Activated T-helper 17 cell treated with anti-CD3 and anti-CD28 coated beads, Interleukin-2, amount 50 U/mL, for 72 hours (primary cell): ENCODE results near the gene KRT3. TPM values are rescaled to one million over a fixed set of nuclear protein-coding genes. Genes with fewer than 3 reads are reported as not detected.

Experiments used
- ATAC-seq: fragments of 150-1000 bp; cut with Tn5 transposase; replicated peaks from 2 replicates; pipeline ENCODE4 v1.10.0; 2021; ENCODE audit warnings: mild to moderate bottlenecking, moderate library complexity
- H3K27ac Mint-ChIP-seq: one replicate; pipeline ENCODE4 v1.8.0; 2022; ENCODE audit warnings: mixed read lengths
- H3K27me3 Mint-ChIP-seq: one replicate; pipeline ENCODE4 v1.8.0; 2022; ENCODE audit warnings: mixed read lengths
- H3K36me3 Mint-ChIP-seq: one replicate; pipeline ENCODE4 v1.8.0; 2022; ENCODE audit warnings: low read depth, mild to moderate bottlenecking, mixed read lengths
- H3K4me1 Mint-ChIP-seq: one replicate; pipeline ENCODE4 v1.8.0; 2022; ENCODE audit warnings: mixed read lengths
- H3K4me3 Mint-ChIP-seq: one replicate; pipeline ENCODE4 v1.8.0; 2022; ENCODE audit warnings: mild to moderate bottlenecking, mixed read lengths
- H3K9me3 Mint-ChIP-seq: one replicate; pipeline ENCODE4 v1.8.0; 2022; ENCODE audit warnings: mixed read lengths
- total RNA-seq, 2 donors: library from RNA; stranded (reverse); gene quantifications; one replicate each; pipeline ENCODE4 v1.2.3, GENCODE V29; 2022

The KRT3 gene
- total RNA-seq, 2 donors from 2014 or later: not detected

GRCh38 chr12:52821826-52822660 lies 26.1 kb upstream of the KRT3 start:
- no peaks in the 10 kb centered on the region for H3K9me3 Mint-ChIP-seq
- H3K27me3 Mint-ChIP-seq: peaks cover 17% of the 10 kb centered on the region
- H3K4me3 Mint-ChIP-seq: no peak overlapping the region
- H3K36me3 Mint-ChIP-seq: no peaks in the 10 kb centered on the region
- no peak for ATAC-seq
- H3K4me1 Mint-ChIP-seq: no peaks in the 10 kb centered on the region
- H3K27ac Mint-ChIP-seq: peak overlapping the region; percentile 41

DNA sequence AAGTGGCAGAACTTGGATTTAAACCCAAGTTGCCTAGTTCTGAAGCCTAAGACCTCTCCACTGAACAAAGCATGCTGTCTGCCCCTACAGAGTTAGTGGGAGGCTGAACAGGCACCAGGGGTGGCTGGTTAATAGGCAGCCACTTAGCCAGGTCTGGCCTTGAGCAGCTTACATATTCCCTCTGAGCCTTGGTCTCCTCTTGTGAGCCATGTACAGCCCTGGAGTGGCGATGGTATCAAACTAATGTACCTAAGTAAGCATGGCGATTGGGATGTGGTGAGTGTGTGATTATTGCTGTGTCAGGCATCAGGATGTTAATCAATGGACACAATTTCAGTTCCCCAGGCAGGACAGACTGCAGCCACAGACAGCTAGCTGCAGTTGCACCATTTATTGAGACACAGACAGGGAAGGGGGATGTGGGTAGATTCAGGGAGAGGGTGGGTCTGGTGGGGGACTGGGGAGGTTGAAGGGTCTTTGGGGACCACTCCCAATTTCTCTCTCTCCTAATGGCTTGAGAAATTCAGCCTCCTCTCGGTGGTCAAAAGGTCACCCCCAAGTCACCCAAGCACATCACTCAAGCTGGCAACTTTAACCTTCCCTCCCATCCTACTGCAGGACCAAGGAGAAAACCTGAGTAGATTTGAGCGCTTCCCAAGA lies 25.3 kb upstream of the KRT3 start:
- H3K4me1 Mint-ChIP-seq: no peaks in the 10 kb centered on the region
- H3K4me3 Mint-ChIP-seq: no peak overlapping the region
- ATAC-seq: no peak
- H3K36me3 Mint-ChIP-seq: no peaks in the 10 kb centered on the region
- H3K27me3 Mint-ChIP-seq: peaks cover 17% of the 10 kb centered on the region
- H3K9me3 Mint-ChIP-seq: no peaks in the 10 kb centered on the region
- no peak overlapping the region for H3K27ac Mint-ChIP-seq

DNA sequence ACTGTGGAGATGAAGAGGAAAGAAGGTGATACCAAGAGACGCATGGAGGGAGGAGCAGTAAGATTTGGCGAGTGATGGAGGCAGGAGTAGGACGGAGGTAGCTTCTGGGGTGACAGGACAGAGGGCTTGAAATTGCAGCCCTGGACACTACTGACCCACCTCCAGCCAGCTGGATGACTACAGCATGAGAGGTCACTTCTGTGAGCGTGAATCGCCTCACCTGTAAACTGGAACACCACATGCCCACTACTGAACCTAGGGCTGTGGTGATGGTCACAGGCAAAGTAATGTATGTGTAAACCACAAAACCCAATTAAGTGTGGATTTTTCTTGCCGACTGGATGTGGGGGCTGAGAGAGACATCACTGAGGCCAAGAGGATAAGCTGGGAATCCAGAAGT lies 24.6 kb upstream of the KRT3 start:
- H3K4me3 Mint-ChIP-seq: no peak overlapping the region
- H3K4me1 Mint-ChIP-seq: no peaks in the 10 kb centered on the region
- H3K27me3 Mint-ChIP-seq: peaks cover 17% of the 10 kb centered on the region
- no peak for ATAC-seq
- no peak overlapping the region for H3K27ac Mint-ChIP-seq
- H3K9me3 Mint-ChIP-seq: no peaks in the 10 kb centered on the region
- H3K36me3 Mint-ChIP-seq: no peaks in the 10 kb centered on the region

GRCh38 chr12:52819731-52820510 lies 24.0 kb upstream of the KRT3 start:
- H3K36me3 Mint-ChIP-seq: no peaks in the 10 kb centered on the region
- no peaks in the 10 kb centered on the region for H3K9me3 Mint-ChIP-seq
- peaks cover 13% of the 10 kb centered on the region for H3K27me3 Mint-ChIP-seq
- no peak overlapping the region for H3K4me3 Mint-ChIP-seq
- no peaks in the 10 kb centered on the region for H3K4me1 Mint-ChIP-seq
- no peak overlapping the region for H3K27ac Mint-ChIP-seq
- no peak for ATAC-seq

GRCh38 chr12:52818887-52819420 lies 23.0 kb upstream of the KRT3 start:
- H3K27me3 Mint-ChIP-seq: peaks cover 17% of the 10 kb centered on the region
- H3K27ac Mint-ChIP-seq: no peak overlapping the region
- H3K36me3 Mint-ChIP-seq: no peaks in the 10 kb centered on the region
- no peak for ATAC-seq
- no peak overlapping the region for H3K4me3 Mint-ChIP-seq
- no peaks in the 10 kb centered on the region for H3K9me3 Mint-ChIP-seq
- H3K4me1 Mint-ChIP-seq: no peaks in the 10 kb centered on the region

DNA sequence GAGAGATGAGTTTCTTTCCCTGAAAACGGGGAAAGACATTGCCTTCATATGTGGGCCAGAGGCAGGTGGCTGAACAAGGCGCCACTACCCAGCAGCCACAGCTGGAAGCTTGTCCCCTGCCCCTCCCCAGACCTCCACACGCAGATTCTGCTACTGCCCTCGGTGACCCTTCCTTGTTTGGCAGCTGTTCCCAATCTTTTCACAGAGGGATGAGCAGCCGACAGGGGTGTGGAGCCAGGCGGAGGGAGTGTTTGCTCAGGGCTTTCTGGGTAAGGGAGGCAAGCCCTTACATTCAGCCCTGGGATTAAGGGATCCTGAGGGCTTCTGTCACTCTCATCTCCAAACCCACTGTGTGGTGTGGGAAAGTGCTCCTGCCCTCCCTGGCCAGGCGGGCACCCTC lies 22.5 kb upstream of the KRT3 start:
- Mint-ChIP-seq H3K27ac (no peak overlapping the region), H3K9me3 (no peaks in the 10 kb centered on the region), H3K4me3 (no peak overlapping the region), H3K4me1 (no peaks in the 10 kb centered on the region), H3K36me3 (no peaks in the 10 kb centered on the region), H3K27me3 (peaks cover 17% of the 10 kb centered on the region)
- ATAC-seq: no peak

DNA sequence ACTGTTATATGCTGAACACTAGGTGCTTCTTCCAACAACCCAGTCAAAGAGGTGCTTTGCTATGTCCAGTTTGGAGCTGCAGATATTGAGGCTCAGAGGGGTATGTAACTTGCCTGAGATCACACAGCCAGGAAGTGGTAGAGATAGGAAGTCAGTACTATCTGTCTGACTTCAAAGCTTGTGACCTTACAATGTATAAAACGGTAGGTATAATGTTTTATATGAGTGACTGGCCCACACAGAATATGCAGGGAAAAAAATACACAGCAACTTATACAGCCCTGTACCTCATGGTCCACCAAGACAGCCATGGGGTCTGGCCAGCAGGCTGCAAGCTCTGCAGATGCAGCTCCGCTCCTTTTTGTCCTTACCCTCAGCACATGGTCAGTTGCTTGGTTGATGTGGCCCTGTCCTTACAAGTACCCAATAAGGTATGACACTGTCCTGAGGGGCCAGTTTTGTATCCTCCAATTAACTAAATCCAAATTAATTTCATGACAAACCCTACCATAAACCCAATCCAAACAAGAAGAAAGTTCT lies 21.9 kb upstream of the KRT3 start:
- Mint-ChIP-seq H3K9me3 (no peaks in the 10 kb centered on the region), H3K27me3 (peaks cover 17% of the 10 kb centered on the region), H3K27ac (no peak overlapping the region), H3K36me3 (no peaks in the 10 kb centered on the region), H3K4me3 (no peak overlapping the region), H3K4me1 (no peaks in the 10 kb centered on the region)
- no peak for ATAC-seq

- Mint-ChIP-seq H3K4me1 (no peaks in the 10 kb centered on the region), H3K9me3 (no peaks in the 10 kb centered on the region), H3K4me3 (no peak overlapping the region), H3K36me3 (no peaks in the 10 kb centered on the region), H3K27me3 (peaks cover 17% of the 10 kb centered on the region), H3K27ac (no peak overlapping the region)
- ATAC-seq: no peak
Observed at GRCh38 chr12:52817003-52817698, 21.2 kb upstream of the KRT3 start.

DNA sequence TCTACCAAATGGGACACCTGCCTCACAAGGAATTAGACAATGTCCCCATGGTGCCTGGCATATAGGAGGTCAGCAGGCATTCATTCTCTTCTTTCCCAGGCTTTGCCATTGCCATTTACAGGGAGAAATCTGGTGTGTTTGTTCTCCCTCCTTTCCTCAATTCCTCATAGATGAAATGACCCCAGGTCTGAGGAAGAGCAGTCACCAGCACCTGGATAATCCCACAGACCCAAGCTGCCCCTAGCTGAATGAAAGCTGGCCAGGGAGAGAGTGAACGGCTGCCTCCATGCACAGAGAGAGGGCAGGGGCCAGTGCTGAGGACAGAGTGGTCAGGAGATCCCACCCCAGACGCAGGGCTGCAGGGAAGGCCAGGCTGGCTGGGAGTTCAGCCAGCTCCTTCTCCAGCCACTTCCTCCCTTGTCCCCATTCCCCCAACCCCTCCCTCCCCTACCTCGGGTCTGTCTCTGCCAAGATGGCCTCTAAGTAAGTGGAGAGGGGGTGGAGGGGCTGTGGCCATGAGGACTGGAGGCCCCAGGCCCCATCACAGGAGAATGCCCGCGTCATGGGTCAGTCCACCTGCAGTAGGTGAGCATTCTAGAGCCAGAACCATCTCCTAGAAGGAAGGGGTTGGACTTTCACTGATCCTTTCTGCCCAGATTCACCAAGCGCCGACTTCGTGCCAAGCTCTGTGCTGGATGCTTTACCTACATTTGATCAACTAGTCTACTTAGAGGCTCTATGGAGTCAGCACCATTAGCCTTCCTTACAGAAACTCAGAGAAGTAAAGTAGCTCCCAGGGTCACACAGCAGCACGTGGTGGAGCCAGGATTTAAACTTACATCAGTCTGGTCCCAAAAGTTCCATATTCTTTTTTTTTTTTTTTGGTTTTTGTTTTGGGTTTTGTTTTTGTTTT lies 20.0 kb upstream of the KRT3 start:
- H3K27me3 Mint-ChIP-seq: peaks cover 17% of the 10 kb centered on the region
- H3K4me1 Mint-ChIP-seq: no peaks in the 10 kb centered on the region
- no peaks in the 10 kb centered on the region for H3K36me3 Mint-ChIP-seq
- no peaks in the 10 kb centered on the region for H3K9me3 Mint-ChIP-seq
- no peak overlapping the region for H3K27ac Mint-ChIP-seq
- no peak for ATAC-seq
- H3K4me3 Mint-ChIP-seq: no peak overlapping the region

DNA sequence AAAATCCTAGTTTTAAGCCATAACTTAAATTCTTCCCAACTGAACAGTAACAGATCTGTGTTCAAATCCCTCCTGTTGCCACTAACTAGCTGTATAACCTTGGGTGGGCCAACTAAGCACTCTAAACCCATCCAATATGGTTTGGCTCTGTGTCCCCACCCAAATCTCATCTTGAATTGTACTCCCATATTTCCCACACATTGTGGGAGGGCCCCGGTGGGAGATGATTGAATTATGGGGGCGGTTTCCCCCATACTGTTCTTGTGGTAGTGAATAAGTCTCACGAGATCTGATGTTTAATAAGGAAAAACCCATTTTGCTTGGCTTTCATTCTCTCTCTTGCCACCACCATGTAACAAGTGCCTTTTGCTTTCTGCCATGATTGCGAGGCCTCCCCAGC lies 19.2 kb upstream of the KRT3 start:
- peaks cover 14% of the 10 kb centered on the region for H3K27me3 Mint-ChIP-seq
- no peaks in the 10 kb centered on the region for H3K9me3 Mint-ChIP-seq

GRCh38 chr12:52814710-52815155 lies 18.8 kb upstream of the KRT3 start:
- no peak overlapping the region for H3K27ac Mint-ChIP-seq
- no peaks in the 10 kb centered on the region for H3K9me3 Mint-ChIP-seq
- no peaks in the 10 kb centered on the region for H3K4me1 Mint-ChIP-seq
- H3K27me3 Mint-ChIP-seq: peaks cover 12% of the 10 kb centered on the region
- H3K36me3 Mint-ChIP-seq: no peaks in the 10 kb centered on the region
- no peak for ATAC-seq
- no peak overlapping the region for H3K4me3 Mint-ChIP-seq

More for the DNA sequence above, 19.2 kb upstream of the KRT3 start:
- Mint-ChIP-seq H3K4me3 (no peak overlapping the region), H3K36me3 (no peaks in the 10 kb centered on the region), H3K27ac (no peak overlapping the region), H3K4me1 (no peaks in the 10 kb centered on the region)
- no peak for ATAC-seq

GRCh38 chr12:52813885-52814709 lies 18.2 kb upstream of the KRT3 start, which contains the start of gene KRT4:
KRT4 (minus strand) TSS chr12:52814116; CDS start chr12:52814058, 58 bp downstream.
- Mint-ChIP-seq H3K9me3 (no peaks in the 10 kb centered on the region), H3K4me3 (no peak within 1 kb of the TSS), H3K36me3 (no peaks in the 10 kb centered on the region), H3K4me1 (no peaks in the 10 kb centered on the region), H3K27me3 (peaks cover 12% of the 10 kb centered on the region), H3K27ac (no peak within 1 kb of the TSS)
- ATAC-seq: no peak
